Measurements from ENCODE around the gene BAIAP3.

The BAIAP3 gene

DNA sequence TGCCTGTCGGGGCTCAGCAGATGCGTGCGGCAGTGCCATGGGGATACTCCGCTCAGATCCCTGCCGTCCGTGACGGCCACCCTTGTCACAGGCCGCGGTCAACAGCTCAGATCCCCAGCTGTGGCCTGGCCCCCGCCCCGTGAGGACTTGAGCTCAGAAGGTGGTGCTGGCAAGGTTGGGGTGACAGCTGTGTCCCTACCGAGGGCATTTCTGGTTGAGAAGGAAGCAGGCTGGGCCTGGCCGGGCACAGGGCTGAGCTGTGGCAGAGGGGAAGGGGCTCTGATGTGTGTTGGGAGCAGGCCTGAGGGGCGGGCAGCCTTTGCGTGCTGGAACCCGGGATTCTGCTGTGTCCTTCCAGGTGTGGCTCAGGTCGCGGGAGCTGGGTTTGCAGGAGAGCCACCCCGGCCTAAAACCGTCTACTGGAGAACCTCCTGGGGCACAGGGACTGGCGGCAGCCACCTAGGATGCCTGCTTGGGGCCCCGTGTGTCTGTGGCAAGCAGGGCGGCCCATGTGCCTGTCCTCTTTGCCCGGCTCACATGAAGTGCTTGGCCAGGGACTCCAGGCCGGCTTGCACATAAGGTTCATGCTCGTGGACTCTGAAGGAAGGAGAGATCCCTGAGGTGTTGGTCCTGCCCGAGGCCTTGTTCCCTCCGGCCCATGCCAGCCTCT is 18.9 kb upstream of the BAIAP3 start:
- H3K27me3 ChIP-seq (ENCODE audit: insufficient read depth, poor library complexity, severe bottlenecking) = no peaks in the 10 kb centered on the region
- DNase-seq (ENCODE audit: low read depth in 1 of 2, low spot score in 1 of 2) = no peak
- H3K27ac ChIP-seq (replicated peaks) = no peak overlapping the region
- no peak for TF ChIP-seq GABPA (IDR thresholded peaks at IDR 0.05; ENCODE audit: low read depth)
- TF ChIP-seq REST (IDR thresholded peaks at IDR 0.05; ENCODE audit: insufficient replicate concordance, low read depth) = no peak
- no peak for TF ChIP-seq POLR2AphosphoS5 (IDR thresholded peaks at IDR 0.05; ENCODE audit: low read depth)
- no peak for TF ChIP-seq SPI1 (IDR thresholded peaks at IDR 0.05; ENCODE audit: borderline replicate concordance, low read depth)
- no peak for TF ChIP-seq CTCF (IDR thresholded peaks at IDR 0.05; ENCODE audit: insufficient read depth, low read length)
- no peak overlapping the region for H3K4me3 ChIP-seq (replicated peaks; ENCODE audit: insufficient read depth, low read length)

- no peak for DNase-seq (ENCODE audit: low read depth in 1 of 2, low spot score in 1 of 2)
- Histone ChIP-seq H3K27ac (replicated peaks) (no peak overlapping the region), H3K27me3 (ENCODE audit: insufficient read depth, poor library complexity, severe bottlenecking) (no peaks in the 10 kb centered on the region), H3K4me3 (replicated peaks; ENCODE audit: insufficient read depth, low read length) (no peak overlapping the region)
- TF ChIP-seq CTCF (IDR thresholded peaks at IDR 0.05; ENCODE audit: insufficient read depth, low read length) (no peak), REST (IDR thresholded peaks at IDR 0.05; ENCODE audit: insufficient replicate concordance, low read depth) (no peak), GABPA (IDR thresholded peaks at IDR 0.05; ENCODE audit: low read depth) (no peak), POLR2AphosphoS5 (IDR thresholded peaks at IDR 0.05; ENCODE audit: low read depth) (no peak), SPI1 (IDR thresholded peaks at IDR 0.05; ENCODE audit: borderline replicate concordance, low read depth) (no peak)
Measured at GRCh38 chr16:1315081-1316032, 18.1 kb upstream of the BAIAP3 start.

- TF ChIP-seq POLR2AphosphoS5 (IDR thresholded peaks at IDR 0.05; ENCODE audit: low read depth) (no peak), CTCF (IDR thresholded peaks at IDR 0.05; ENCODE audit: insufficient read depth, low read length) (no peak), SPI1 (IDR thresholded peaks at IDR 0.05; ENCODE audit: borderline replicate concordance, low read depth) (no peak), REST (IDR thresholded peaks at IDR 0.05; ENCODE audit: insufficient replicate concordance, low read depth) (no peak), GABPA (IDR thresholded peaks at IDR 0.05; ENCODE audit: low read depth) (no peak)
- DNase-seq (ENCODE audit: low read depth in 1 of 2, low spot score in 1 of 2) = no peak
- H3K4me3 ChIP-seq (replicated peaks; ENCODE audit: insufficient read depth, low read length) = no peak overlapping the region
- no peak overlapping the region for H3K27ac ChIP-seq (replicated peaks)
- no peaks in the 10 kb centered on the region for H3K27me3 ChIP-seq (ENCODE audit: insufficient read depth, poor library complexity, severe bottlenecking)
Measured at GRCh38 chr16:1316033-1316405, 17.4 kb upstream of the BAIAP3 start.

All from HL-60 (cell line).